Neutrophil (primary cell): ENCODE measurements around the gene GATA2.

Experiments used
- H3K27ac ChIP-seq: fragments of 200-600 bp; sonication (generic); 2 replicates; pipeline ENCODE4 v1.5.1; 2016; ENCODE audit warnings: mild to moderate bottlenecking, moderate library complexity
- H3K27me3 ChIP-seq: fragments of 200-600 bp; sonication (generic); 2 replicates; pipeline ENCODE4 v1.6.0; 2016; ENCODE audit warnings: mild to moderate bottlenecking
- H3K36me3 ChIP-seq: fragments of 200-600 bp; sonication (generic); 2 replicates; pipeline ENCODE4 v1.5.1; 2017
- H3K4me1 ChIP-seq, 2 experiments: fragments of 200-600 bp in 1 of 2; sonication (generic) in 1 of 2; 1 replicate in 1 of 2; 2 replicates in 1 of 2; pipeline versions ENCODE4 v1.5.1 to v1.6.1; 2013 to 2016; ENCODE audit warnings: low read depth in 1 of 2, low read length in 1 of 2, mild to moderate bottlenecking in 1 of 2, moderate library complexity in 1 of 2; ENCODE audit not compliant: control insufficient read depth in 1 of 2, insufficient read depth in 1 of 2
- H3K4me3 ChIP-seq, 2 experiments: fragments of 200-600 bp in 1 of 2; sonication (generic) in 1 of 2; 1 replicate in 1 of 2; 2 replicates in 1 of 2; pipeline ENCODE4 v1.5.1; 2013 to 2016; ENCODE audit warnings: low read depth in 1 of 2, low read length in 1 of 2, mild to moderate bottlenecking in 1 of 2, moderate library complexity in 1 of 2
- H3K9me3 ChIP-seq: fragments of 200-600 bp; sonication (generic); 2 replicates; pipeline ENCODE4 v1.5.1; 2016
- CTCF ChIP-seq: fragments of 200-600 bp; sonication (generic); IDR thresholded peaks from 2 replicates; pipeline ENCODE4 v1.5.1; 2016; ENCODE audit warnings: antibody characterized with exemption

Gene GATA2

GRCh38 chr3:128486681-128487537 is 6.1 kb downstream of the GATA2 start:
- TF ChIP-seq CTCF, result no peak
- no peaks in the 10 kb centered on the region for H3K36me3 ChIP-seq
- no peak overlapping the region for H3K27ac ChIP-seq
- no peaks in the 10 kb centered on the region for H3K9me3 ChIP-seq
- H3K4me1 ChIP-seq, result peaks cover 40 to 49% of the 10 kb centered on the region in 2 experiments
- H3K4me3 ChIP-seq, result peak overlapping the region; percentile 27 to 58
- peaks cover 100% of the 10 kb centered on the region for H3K27me3 ChIP-seq

- peaks cover 100% of the 10 kb centered on the region for H3K27me3 ChIP-seq
- TF ChIP-seq CTCF, result no peak
- no peak overlapping the region for H3K27ac ChIP-seq
- H3K36me3 ChIP-seq, result no peaks in the 10 kb centered on the region
- peaks cover 38 to 47% of the 10 kb centered on the region in 2 experiments for H3K4me1 ChIP-seq
- no peaks in the 10 kb centered on the region for H3K9me3 ChIP-seq
- peak overlapping the region in 1 of 2 experiments; percentile 58 for H3K4me3 ChIP-seq
Measured at GRCh38 chr3:128486205-128486628, 6.8 kb downstream of the GATA2 start.

GRCh38 chr3:128485282-128486204 is 7.5 kb downstream of the GATA2 start:
- H3K27me3 ChIP-seq, result peaks cover 100% of the 10 kb centered on the region
- H3K4me1 ChIP-seq, result peaks cover 38 to 42% of the 10 kb centered on the region in 2 experiments
- H3K36me3 ChIP-seq, result no peaks in the 10 kb centered on the region
- H3K27ac ChIP-seq, result no peak overlapping the region
- H3K4me3 ChIP-seq, result no peak overlapping the region
- no peaks in the 10 kb centered on the region for H3K9me3 ChIP-seq
- no peak for TF ChIP-seq CTCF

- Histone ChIP-seq H3K27me3 (peaks cover 100% of the 10 kb centered on the region), H3K9me3 (no peaks in the 10 kb centered on the region), H3K4me1 (peaks cover 31 to 33% of the 10 kb centered on the region in 2 experiments), H3K27ac (no peak overlapping the region), H3K36me3 (no peaks in the 10 kb centered on the region), H3K4me3 (no peak overlapping the region)
- TF ChIP-seq CTCF, result no peak
Measured at GRCh38 chr3:128484404-128485281, 8.4 kb downstream of the GATA2 start.
